ENCODE results near the gene EPHX1.

EPHX1 gene

DNA sequence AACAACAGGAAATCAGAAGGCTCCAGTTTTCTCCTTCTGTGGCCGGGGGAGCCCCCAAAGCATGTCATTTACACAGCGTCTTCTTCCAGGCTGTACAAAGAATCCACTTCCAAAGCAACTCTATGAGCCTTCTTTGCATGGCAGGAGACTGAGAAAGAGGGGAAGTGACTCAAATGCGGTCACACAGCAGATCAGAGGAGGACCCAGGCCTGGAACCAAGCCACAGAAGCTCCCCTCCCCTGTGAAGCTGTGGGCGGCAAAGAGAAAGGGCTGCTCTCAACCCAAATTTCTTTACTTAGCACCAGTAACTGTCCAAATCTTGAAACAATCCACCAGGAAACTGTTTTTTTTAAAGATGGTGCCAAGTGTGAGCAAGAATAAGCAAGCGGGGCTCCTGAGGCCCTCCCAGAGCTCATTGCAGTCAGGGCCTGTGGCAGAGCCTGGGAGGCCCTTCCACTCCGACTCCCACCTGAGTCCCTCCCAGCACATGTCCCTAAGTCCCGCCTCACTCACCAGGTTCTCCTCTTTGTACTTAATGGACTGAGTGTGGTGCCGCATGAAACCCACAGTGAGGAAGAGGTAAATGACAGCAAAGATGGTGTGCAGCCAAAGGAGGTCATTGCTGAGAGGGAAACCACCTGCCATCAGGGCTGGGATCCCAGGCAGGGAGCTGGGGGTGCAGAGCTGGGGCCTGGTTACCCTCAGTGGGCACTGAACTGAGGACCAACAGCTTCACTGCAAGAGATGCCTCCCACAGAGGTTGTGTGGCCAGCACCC is 56.3 kb downstream of the EPHX1 start:
- no peak for DNase-seq

DNA sequence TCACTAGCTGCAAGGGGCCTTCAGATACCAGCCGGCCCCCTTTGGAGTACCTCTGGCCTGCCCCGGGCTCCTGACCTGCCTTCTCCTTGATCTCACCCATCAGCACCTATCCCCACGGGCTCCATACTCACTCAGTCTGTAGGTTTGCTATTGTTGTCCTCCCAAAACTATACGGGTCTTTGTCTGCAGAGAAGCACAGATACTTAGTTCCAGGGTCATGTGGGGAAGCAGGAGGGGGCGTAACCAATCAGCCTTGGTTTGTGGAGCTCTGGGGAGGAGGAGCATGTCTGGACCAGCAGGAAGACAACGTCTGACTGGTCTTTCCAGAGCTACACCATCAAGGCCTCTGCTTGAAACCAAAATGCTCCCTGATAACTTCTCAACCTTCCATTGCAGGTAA is 57.1 kb downstream of the EPHX1 start:
- no peak for DNase-seq

DNA sequence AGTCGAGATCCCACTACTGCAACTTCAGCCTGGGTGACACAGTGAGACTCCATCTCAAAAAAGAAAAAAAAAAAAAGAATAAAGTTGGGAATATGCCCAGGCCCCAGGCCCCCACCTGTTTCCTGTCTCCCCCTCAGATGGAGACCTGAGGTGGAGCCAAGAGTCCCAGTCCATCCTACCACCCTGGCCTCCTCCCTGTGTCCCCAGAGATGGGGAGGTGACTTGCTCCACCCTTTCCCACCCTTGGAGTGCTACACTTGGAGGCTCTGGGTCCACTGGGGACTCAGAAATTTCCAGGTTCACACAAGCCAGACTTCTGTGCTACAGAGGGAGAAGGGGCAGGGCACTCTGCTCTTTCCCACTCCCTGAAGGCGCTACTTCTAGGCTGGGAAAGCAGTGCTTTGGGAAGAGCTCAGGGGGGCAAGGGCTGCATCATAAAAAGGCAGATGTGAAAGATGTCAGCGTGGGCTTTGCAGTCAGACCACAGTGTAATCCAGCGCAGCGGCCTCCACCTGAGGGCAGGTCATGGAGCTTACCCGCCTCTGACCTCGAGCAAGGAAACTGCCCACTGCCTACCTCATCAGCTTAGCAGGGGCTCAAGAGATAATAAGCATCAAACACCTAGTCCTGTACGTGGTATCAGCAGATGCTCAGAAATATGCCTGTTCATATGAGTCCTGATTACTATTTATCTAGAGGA is 58.9 kb downstream of the EPHX1 start:
- no peak for DNase-seq

DNA sequence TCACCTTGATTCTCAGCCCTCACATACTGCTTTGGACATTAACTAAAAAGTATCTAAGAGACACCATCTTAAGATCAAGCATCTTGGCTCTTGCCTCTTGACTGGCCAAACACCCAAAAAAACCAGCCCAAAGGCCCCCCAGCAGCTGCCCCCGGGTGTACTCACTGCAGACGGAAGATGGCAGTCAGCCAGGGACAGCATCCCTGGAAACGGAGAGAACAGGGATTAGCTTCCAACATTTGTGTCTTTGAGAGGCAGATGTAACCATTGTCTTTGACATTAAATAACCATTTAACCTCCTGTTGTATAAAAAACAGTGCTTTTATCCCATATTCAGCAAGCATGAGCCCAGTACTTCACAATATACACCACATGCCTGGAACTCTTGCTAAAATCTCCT is 61.0 kb downstream of the EPHX1 start:
- DNase-seq: no peak

- no peak for DNase-seq
Measured at GRCh38 chr1:225871359-225872074, 61.6 kb downstream of the EPHX1 start.

GRCh38 chr1:225872075-225872430 is 62.1 kb downstream of the EPHX1 start:
- no peak for DNase-seq

DNA sequence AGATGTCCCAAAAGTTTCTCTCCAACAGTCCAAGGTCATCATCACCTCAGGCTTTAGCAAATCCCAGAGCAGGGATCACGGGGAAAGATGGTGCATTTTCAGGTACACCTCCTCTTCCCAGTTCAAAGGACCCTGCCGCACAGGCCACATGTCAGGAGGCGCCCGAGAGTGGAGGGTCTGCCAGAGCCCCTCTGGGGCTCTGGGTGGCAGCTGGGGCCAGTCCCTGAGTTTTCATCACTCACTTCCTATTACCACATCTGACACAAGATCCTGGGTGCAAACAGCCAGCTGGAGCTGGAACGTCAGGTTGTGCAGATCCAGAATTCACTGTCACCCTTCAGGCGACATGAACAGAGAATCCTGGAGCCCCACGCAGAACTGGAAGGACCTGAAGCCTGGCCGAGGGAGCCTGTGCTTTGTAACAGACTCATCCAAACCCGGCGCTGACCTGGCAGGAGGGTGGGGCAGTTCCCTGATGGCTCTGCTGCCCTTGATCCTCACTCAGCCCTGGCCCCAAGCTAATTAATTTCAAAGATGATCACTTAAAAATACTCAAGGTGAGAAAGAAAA is 63.4 kb downstream of the EPHX1 start:
- DNase-seq: no peak

DNA sequence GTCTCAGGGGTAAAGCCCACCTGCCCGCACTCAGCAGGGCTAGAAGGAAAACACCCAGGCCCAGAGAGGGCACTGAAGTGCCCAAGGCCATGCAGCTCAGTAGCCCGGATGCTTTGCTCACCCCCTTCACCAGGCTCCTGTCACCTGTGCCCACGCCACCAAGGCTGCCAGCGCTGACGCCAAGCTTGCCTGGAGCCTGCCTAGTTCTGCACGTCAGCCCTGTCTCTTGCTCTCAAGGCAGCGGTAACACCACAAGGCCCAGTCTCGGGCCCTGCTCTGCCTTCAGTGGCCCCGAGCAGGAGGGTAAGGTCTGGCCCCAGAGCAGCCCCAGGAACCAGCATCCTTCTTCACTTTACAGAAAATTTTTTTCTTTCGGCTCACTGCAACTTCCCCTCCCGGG is 64.5 kb downstream of the EPHX1 start:
- DNase-seq: no peak

DNA sequence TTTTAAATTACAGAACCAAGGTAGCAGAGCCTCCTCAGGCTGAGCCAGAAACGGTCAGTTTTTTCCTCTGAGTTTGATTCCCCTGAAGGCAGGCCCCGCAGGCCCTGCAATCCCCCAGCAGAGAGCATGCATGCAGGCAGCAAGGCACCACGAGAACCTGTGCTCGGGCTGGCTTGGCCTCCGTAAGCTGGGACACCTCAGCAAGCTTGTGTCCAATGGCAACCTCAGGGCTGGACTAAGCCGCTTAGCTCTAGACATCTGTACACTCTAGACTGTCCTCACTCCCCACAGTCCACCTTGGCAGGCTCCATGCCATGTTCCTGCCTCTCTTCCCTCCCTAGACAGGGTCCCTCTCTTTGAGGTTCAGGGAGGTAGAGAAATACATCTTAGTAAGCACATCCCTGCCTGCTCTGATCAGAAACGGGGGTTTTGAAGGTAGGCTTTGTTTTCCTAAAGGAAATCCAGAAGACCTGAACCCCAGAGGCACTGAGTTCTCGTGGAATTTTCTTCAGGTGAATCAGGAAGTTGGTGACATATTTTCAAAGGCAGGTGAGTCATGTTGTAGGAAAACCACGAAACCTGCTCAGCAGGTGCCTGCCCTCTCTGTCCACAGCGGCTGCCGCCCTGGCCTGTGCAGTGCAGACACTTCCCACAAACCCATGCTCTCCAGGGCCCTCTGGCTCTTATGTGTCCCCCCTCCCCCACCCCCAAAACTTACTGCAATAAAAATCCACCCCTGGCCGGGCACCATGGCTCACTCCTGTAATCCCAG is 65.3 kb downstream of the EPHX1 start:
- DNase-seq: no peak

DNA sequence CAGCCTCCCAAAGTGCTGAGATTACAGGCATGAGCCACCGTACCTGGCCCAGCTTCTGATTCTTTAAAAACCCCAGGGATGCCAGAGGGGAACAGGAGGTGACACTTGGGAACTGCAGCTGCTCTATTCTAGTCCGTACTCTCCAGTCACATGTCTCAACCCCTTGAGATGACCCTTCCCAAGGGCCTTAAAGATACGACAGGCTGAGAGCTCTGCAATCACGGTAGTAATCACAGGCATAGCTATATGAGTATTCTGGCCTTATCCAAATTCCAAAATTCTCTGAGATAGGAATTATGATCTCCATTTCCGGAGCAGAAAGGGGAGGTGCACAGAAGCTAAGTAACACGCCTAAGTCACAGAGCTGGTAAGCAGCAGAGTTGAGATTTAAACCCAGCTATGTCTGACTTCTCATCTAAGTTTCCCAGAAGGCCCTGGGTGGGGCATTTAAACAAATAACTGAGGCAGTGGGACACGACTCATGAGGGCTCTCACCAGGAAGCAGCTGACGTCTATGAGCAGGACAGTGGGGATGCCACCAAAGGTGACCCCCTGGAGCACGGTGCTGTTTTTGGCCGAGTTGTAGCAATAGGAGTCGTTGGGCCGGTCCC is 67.1 kb downstream of the EPHX1 start:
- DNase-seq: no peak

DNA sequence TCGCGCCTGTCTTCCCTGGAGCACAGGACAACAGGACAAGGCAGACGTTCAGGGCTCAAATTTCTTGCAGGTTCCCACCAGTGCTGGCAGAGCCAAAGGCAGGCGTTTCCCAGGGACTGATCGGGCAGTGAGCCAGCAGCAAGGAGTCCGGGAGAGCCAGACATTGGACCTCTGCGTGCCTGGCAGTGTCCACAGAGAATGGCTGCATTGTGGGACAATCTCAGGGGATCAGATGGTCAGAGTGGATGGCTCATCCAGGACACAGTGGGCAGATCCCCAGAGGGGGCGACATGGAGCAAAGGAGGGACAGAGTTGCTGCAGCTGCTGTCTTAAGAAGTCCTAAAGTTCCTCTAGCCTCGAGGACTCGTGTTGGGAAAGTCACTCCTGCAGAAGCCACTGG is 67.7 kb downstream of the EPHX1 start:
- DNase-seq: no peak

GRCh38 chr1:225878282-225878681 is 68.4 kb downstream of the EPHX1 start:
- no peak for DNase-seq

DNA sequence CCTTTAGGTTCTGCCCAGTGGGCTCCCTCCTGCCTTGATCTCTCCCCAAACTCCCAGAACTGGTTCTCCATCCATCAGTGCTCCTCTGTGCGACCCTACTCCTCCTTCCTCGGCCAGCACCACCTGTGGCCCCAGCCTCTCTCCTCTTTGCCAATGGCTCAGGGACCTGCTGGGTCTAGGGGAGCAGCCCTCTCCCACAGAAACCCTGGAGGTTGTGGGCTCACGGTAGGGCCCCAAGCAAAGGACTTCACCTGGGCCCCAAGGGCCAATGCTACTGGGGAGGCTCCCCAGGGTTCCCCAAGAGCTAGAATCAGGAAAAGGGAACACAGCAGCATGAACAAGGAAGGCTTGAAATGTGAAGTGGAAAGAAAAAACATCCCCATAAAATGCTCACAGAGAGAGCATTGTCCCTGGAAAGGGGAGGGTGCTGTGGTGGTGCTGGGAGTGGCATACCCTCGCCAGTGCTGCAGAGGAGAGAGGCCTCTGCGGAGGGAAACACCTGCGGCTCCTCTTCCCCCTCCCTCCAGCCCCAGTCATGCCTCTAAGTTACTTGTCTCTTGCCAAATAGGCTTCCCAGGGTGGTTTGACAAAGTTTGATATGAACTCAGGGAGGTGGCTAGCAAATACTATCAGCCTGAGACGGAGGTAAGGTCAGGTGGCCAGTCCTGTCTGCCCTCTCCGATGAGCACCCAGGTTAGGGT is 69.7 kb downstream of the EPHX1 start:
- no peak for DNase-seq

DNA sequence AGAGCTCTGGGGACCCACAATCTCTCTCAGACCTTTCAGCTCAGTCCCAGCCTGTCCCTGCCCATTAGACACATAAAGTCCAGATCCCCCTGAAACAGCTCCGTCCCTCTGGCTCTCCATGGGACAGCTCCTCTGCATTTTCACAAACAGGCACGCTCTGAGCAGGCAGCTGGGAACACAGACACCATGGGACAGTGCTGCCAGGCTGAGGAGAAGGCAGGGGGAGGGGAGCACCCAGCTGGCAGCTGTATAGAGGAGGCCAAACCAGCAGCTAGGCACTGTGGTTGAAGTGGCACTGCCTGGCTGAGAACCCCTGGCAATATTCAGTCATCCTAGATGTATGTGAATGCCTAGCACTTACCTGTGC is 70.3 kb downstream of the EPHX1 start:
- no peak for DNase-seq

GRCh38 chr1:225880636-225881035 is 70.7 kb downstream of the EPHX1 start:
- no peak for DNase-seq

- DNase-seq: no peak
Measured at GRCh38 chr1:225881081-225881958, 71.4 kb downstream of the EPHX1 start.

DNA sequence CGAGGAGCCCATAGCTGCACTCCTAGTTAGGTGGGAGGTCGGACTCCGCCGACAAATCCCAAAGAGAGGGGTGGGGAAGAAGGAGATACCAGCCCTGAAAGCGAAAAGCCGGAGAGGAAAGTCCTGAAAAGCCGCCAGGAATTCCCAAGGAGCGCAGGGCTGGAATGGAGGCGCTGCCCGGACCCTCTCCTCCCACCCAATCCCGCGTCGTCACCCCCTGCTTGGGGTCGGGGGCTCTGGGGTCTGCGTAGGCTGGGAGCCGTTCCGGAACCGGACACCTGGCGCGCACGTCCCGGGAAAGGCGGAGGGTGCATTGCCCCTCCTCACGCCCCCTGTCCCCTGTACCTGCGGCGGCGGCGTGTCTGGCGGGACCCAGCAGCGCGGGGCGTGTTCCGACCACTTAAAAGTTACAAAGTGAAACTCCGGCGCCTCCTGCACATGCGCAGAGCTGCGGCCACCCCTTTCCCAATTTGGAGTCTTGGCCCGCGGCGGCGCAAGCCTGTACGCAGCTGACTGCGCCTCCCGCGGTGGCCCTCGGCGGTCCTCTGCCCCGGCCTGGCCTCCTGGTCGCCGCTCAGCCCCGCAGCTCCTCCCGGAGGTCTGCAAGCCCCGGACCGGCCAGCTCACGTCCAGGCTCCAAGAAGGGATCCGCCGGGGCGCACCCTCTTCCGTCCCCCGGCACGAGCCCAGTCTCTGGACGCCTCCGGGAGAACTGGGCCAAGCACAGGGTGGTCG is 72.2 kb downstream of the EPHX1 start, which contains the start of gene TMEM63A:
TSS of gene TMEM63A (minus strand) at position 422 of the 735 bp plus-strand sequence. CDS start 4,800 bp downstream, outside the sequence.
- no peak for DNase-seq

- DNase-seq: no peak
Measured at GRCh38 chr1:225882694-225883615, 73.0 kb downstream of the EPHX1 start.

Measured in NCI-H446 treated with DMSO at 0.1 percent for 48 hours (cell line).